A549 (cell line): ENCODE measurements around the gene TTYH3. TPM values are rescaled to one million over a fixed set of nuclear protein-coding genes. Genes with fewer than 3 reads are reported as not detected.

ENCODE experiments used
- ATAC-seq, 2 experiments: fragments of 200-7000 bp in 1 of 2; fragments of >200 bp in 1 of 2; cut with Nextera tagmentation in 1 of 2; cut with Tn5 transposase in 1 of 2; 3 replicates each; pipeline versions ENCODE4 v1.8.0 to v1.9.1; 2018 to 2020; ENCODE audit warnings: mild to moderate bottlenecking in 1 of 2, moderate library complexity in 1 of 2
- CTCF ChIA-PET: fragments of 300-600 bp; sonication (Branson Sonifier 250); formaldehyde crosslinking; extraction: SDS; loops from one replicate; lab custom pipeline; 2021; ENCODE audit warnings: antibody characterized with exemption, inconsistent platforms; lab: Yijun Ruan, JAX
- POLR2A ChIA-PET: fragments of 350-600 bp; formaldehyde crosslinking; extraction: SDS; loops from one replicate; lab custom pipeline; 2021; ENCODE audit warnings: antibody characterized with exemption, inconsistent platforms; lab: Yijun Ruan, JAX
- DNase-seq, 2 experiments: peaks; one replicate each; pipeline versions ENCODE4 v3.0.0 to v3.0.0-alpha.2; 2011 to 2016; ENCODE audit warnings: low read depth in 1 of 2, low spot score in 1 of 2
- FAIRE-seq: peaks from 2 replicates; lab custom pipeline; 2011; peaks lifted over from hg19 to GRCh38; lab: Jason Lieb, UNC
- H3K27ac ChIP-seq, 2 experiments: fragments of >200 bp; sonication (Bioruptor Twin); formaldehyde crosslinking; 3 replicates each; pipeline ENCODE4 v1.5.1; 2016 to 2017
- H3K4me1 ChIP-seq: fragments of >200 bp; sonication (Bioruptor Twin); formaldehyde crosslinking; 3 replicates; pipeline ENCODE4 v1.6.1; 2016
- H3K4me2 ChIP-seq: fragments of >200 bp; sonication (Bioruptor Twin); formaldehyde crosslinking; 3 replicates; pipeline ENCODE4 v1.6.1; 2016
- H3K4me3 ChIP-seq: fragments of >200 bp; sonication (Bioruptor Twin); formaldehyde crosslinking; 3 replicates; pipeline ENCODE4 v1.5.1; 2016
- H3K9me3 ChIP-seq: fragments of >200 bp; sonication (Bioruptor Twin); formaldehyde crosslinking; 3 replicates; pipeline ENCODE4 v1.6.1; 2016
- BHLHE40 ChIP-seq: IDR thresholded peaks from 2 replicates; pipeline ENCODE4 v1.6.1; 2012; ENCODE audit warnings: low read depth, low read length, inconsistent platforms
- CBX2 ChIP-seq: fragments of 200-600 bp; sonication (generic); IDR thresholded peaks from 2 replicates; pipeline ENCODE4 v1.6.1; 2016; ENCODE audit warnings: low read depth, mild to moderate bottlenecking, borderline replicate concordance
- CEBPB ChIP-seq, 2 experiments: fragments of >200 bp in 1 of 2; sonication (Bioruptor Twin) in 1 of 2; formaldehyde crosslinking in 1 of 2; IDR thresholded peaks; 2 replicates each; pipeline ENCODE4 v1.6.1; 2012 to 2016
- ESRRA ChIP-seq: fragments of 150-350 bp; IDR thresholded peaks from 2 replicates; pipeline ENCODE4 v1.6.1; 2014; ENCODE audit warnings: mild to moderate bottlenecking, low read length, borderline replicate concordance
- FOSB ChIP-seq: fragments of 250-450 bp; sonication (Bioruptor Pico); IDR thresholded peaks from 2 replicates; pipeline ENCODE4 v1.5.0; 2020; ENCODE audit warnings: mild to moderate bottlenecking, moderate library complexity
- HOXB5 ChIP-seq: fragments of 250-450 bp; sonication (Bioruptor Pico); IDR thresholded peaks from 2 replicates; pipeline ENCODE4 v1.5.0; 2020; ENCODE audit warnings: mild to moderate bottlenecking, moderate library complexity
- JUN ChIP-seq, 2 experiments: fragments of >200 bp; sonication (Bioruptor Twin); formaldehyde crosslinking; IDR thresholded peaks; 2 replicates in 1 of 2; 3 replicates in 1 of 2; pipeline ENCODE4 v1.6.1; 2016 to 2017
- JUNB ChIP-seq: fragments of >200 bp; sonication (Bioruptor Twin); formaldehyde crosslinking; IDR thresholded peaks from 2 replicates; pipeline ENCODE4 v1.6.1; 2016
- KDM5A ChIP-seq: fragments of 200-600 bp; sonication (generic); IDR thresholded peaks from 2 replicates; pipeline ENCODE4 v1.6.1; 2016; ENCODE audit warnings: antibody characterized with exemption, mild to moderate bottlenecking
- MAFK ChIP-seq: fragments of 450-650 bp; IDR thresholded peaks from 2 replicates; pipeline ENCODE4 v1.6.1; 2014; ENCODE audit not compliant: partially characterized antibody
- MYC ChIP-seq: IDR thresholded peaks from 2 replicates; pipeline ENCODE4 v1.6.1; 2012; ENCODE audit warnings: mild to moderate bottlenecking, inconsistent platforms, low read length, improper control_type of control experiment, borderline replicate concordance
- NFE2L2 ChIP-seq: fragments of 150-350 bp; conservative IDR thresholded peaks from 2 replicates; pipeline ENCODE4 v1.6.1; 2014; ENCODE audit warnings: low read length
- NPAS2 ChIP-seq: fragments of 250-450 bp; sonication (Bioruptor Pico); IDR thresholded peaks from 2 replicates; pipeline ENCODE4 v1.8.0; 2022; ENCODE audit warnings: mild to moderate bottlenecking, moderate library complexity, borderline replicate concordance
- POLR2A ChIP-seq: IDR thresholded peaks from 2 replicates; pipeline ENCODE4 v1.6.1; 2012; ENCODE audit warnings: mild to moderate bottlenecking, low read length
- RAD21 ChIP-seq, 2 experiments: fragments of >200 bp in 1 of 2; sonication (Bioruptor Twin) in 1 of 2; formaldehyde crosslinking in 1 of 2; IDR thresholded peaks in 1 of 2; conservative IDR thresholded peaks in 1 of 2; 2 replicates in 1 of 2; 3 replicates in 1 of 2; pipeline ENCODE4 v1.6.1; 2012 to 2018; ENCODE audit warnings: inconsistent platforms in 1 of 2
- RFX5 ChIP-seq: fragments of 450-650 bp; IDR thresholded peaks from 2 replicates; pipeline ENCODE4 v1.7.1; 2014; ENCODE audit warnings: antibody characterized with exemption, mild to moderate bottlenecking, moderate library complexity
- ZFP36 ChIP-seq: fragments of 450-650 bp; IDR thresholded peaks from 2 replicates; pipeline ENCODE4 v1.6.1; 2014; ENCODE audit warnings: borderline replicate concordance; ENCODE audit not compliant: partially characterized antibody
- ZNF302 ChIP-seq: fragments of 250-450 bp; sonication (Bioruptor Pico); IDR thresholded peaks from 2 replicates; pipeline ENCODE4 v1.9.0; 2021; ENCODE audit warnings: inconsistent platforms, mild to moderate bottlenecking, moderate library complexity
- ZSCAN20 ChIP-seq: fragments of 250-450 bp; sonication (Bioruptor Pico); IDR thresholded peaks from 2 replicates; pipeline ENCODE4 v1.8.0; 2022; ENCODE audit warnings: mild to moderate bottlenecking, moderate library complexity
- WGBS: methylation state at CpG from one replicate; pipeline ENCODE4 v1.1.6; 2017; ENCODE audit errors: missing lambda C conversion rate; 5-methylcytosine and 5-hydroxymethylcytosine counted together
- polyA plus RNA-seq, 4 experiments: library from polyadenylated mRNA; depleted of rRNA in 3 of 4; stranded (reverse); fragments of >200 nt; fragmentation: RNase III in 1 of 4; extraction: RNeasy Plus Mini Kit Qiagen cat#74134 plus additional on column Dnase treatment in 1 of 4; gene quantifications; 2 replicates in 3 of 4; 3 replicates in 1 of 4; pipeline ENCODE4 v1.2.3, GENCODE V29; 2011 to 2017
- TF ChIP-seq, protein P1 (sequence below): fragments of 250-450 bp; sonication (Bioruptor Pico); IDR thresholded peaks from 2 replicates; pipeline ENCODE4 v1.5.0; 2021; ENCODE audit warnings: mild to moderate bottlenecking, moderate library complexity, borderline replicate concordance
- TF ChIP-seq, protein P2 (sequence below): IDR thresholded peaks from 2 replicates; pipeline ENCODE4 v1.6.1; 2012; ENCODE audit warnings: low read depth, borderline replicate concordance
- TF ChIP-seq, protein P3 (sequence below): fragments of >200 bp; sonication (Bioruptor Twin); formaldehyde crosslinking; IDR thresholded peaks from 3 replicates; pipeline ENCODE4 v1.6.1; 2016

TTYH3 gene
- polyA plus RNA-seq, 2 of the 4 experiments (the other 2 are of a cell fraction): 11.3 to 43.6 TPM

DNA sequence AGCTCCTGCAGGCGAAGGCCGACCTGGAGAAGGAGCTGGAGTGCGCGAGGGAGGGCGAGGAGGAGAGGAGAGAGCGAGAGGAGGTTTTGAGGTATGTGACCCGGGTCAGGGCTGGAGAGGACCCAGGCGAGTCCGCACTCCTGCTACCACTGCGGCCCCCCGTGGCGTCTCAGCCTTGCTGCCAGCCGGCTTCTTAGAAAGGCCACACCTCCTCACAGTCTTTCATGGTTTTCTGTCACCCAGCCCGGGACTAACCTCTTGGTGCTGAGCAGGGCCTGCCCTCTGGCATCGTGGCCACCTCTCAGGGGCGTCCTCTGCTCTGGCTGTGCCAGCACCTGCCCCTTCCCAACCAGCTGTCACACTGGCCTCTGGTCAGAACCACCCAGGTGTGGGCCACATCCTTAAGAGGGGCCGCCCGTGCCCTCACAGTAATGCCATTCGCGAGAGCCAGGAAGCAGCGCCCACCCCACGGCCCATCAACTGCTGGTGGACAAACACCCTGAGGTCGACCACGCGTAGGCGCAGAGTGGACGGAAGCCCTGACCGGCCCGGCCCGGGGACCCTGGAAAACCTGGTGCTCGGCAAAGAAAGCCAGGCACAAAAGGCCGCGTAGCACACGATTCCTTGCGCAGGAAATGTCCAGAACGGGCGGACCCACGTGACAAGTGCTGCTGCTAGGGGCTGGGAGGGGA lies 38.6 kb upstream of the TTYH3 start:
- CTCF ChIA-PET: interaction anchor here (0.6 kb wide), 1 partner anchor 116 kb away, joined by 3 read pairs; no protein-coding TSS in a partner anchor
- TF ChIP-seq CEBPB (IDR thresholded peaks at IDR 0.05) (no peak), ZFP36 (no peak), HOXB5 (CRISPR knock-in tag) (no peak), NFE2L2 (no peak), POLR2A (no peak), JUN (IDR thresholded peaks at IDR 0.05) (no peak), CBX2 (no peak), ESRRA (no peak), JUNB (no peak), MAFK (no peak)
- TF ChIP-seq, protein P1, sequence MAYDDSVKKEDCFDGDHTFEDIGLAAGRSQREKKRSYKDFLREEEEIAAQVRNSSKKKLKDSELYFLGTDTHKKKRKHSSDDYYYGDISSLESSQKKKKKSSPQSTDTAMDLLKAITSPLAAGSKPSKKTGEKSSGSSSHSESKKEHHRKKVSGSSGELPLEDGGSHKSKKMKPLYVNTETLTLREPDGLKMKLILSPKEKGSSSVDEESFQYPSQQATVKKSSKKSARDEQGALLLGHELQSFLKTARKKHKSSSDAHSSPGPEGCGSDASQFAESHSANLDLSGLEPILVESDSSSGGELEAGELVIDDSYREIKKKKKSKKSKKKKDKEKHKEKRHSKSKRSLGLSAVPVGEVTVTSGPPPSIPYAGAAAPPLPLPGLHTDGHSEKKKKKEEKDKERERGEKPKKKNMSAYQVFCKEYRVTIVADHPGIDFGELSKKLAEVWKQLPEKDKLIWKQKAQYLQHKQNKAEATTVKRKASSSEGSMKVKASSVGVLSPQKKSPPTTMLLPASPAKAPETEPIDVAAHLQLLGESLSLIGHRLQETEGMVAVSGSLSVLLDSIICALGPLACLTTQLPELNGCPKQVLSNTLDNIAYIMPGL (CRISPR knock-in tag): no peak
- TF ChIP-seq, protein P2, sequence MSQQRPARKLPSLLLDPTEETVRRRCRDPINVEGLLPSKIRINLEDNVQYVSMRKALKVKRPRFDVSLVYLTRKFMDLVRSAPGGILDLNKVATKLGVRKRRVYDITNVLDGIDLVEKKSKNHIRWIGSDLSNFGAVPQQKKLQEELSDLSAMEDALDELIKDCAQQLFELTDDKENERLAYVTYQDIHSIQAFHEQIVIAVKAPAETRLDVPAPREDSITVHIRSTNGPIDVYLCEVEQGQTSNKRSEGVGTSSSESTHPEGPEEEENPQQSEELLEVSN: no peak

DNA sequence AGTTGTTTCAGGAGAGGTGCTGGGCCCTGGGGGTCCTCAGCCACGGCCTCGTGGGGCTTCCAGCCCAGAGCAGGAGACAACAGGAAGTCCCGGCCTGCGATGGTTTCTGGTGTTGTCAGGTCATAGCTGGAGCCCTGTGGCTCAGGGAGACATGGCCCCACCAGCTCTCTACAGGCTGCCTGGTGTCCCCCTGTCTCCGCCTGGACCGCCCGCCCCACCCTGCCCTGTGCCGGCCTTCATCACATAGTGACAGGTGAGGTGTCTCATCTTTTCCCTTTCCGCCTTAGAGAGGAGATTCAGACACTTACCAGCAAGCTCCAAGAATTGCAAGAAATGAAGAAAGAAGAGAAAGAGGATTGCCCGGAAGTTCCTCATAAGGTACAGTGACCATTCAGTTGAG lies 37.2 kb upstream of the TTYH3 start:
- 97% methylated on average over 9 of the region's 10 CpGs for WGBS
- TF ChIP-seq MYC (no peak), CEBPB (IDR thresholded peaks at IDR 0.05) (no peak), FOSB (no peak), ZFP36 (no peak), ZNF302 (CRISPR knock-in tag) (no peak), RAD21 (conservative IDR thresholded peaks at IDR 0.05 in 1 of 2, IDR thresholded peaks at IDR 0.05 in 1 of 2) (no peak), ZSCAN20 (CRISPR knock-in tag) (no peak), NPAS2 (CRISPR knock-in tag) (no peak), KDM5A (no peak), RFX5 (no peak), CBX2 (no peak), BHLHE40 (no peak)
- TF ChIP-seq, protein P3, sequence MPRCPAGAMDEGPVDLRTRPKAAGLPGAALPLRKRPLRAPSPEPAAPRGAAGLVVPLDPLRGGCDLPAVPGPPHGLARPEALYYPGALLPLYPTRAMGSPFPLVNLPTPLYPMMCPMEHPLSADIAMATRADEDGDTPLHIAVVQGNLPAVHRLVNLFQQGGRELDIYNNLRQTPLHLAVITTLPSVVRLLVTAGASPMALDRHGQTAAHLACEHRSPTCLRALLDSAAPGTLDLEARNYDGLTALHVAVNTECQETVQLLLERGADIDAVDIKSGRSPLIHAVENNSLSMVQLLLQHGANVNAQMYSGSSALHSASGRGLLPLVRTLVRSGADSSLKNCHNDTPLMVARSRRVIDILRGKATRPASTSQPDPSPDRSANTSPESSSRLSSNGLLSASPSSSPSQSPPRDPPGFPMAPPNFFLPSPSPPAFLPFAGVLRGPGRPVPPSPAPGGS: no peak
- TF ChIP-seq, all 56 proteins: peak for 0
- CTCF ChIA-PET: interaction anchor here (0.6 to 1.5 kb wide), 3 partner anchors 14 to 125 kb away, joined by 3 read pairs; no protein-coding TSS in a partner anchor
- H3K4me3 ChIP-seq: no peak overlapping the region
- DNase-seq: no peak
- no peak overlapping the region for H3K4me2 ChIP-seq
- no peak overlapping the region for H3K27ac ChIP-seq
- no peak for ATAC-seq
- POLR2A ChIA-PET: no interaction called here
- no peak for FAIRE-seq
- H3K9me3 ChIP-seq: no peaks in the 10 kb centered on the region
- no peaks in the 10 kb centered on the region for H3K4me1 ChIP-seq

More for the DNA sequence above, 38.6 kb upstream of the TTYH3 start:
- no peaks in the 10 kb centered on the region for H3K9me3 ChIP-seq
- FAIRE-seq: no peak
- H3K27ac ChIP-seq: no peak overlapping the region
- H3K4me2 ChIP-seq: no peak overlapping the region
- H3K4me3 ChIP-seq: no peak overlapping the region
- no peaks in the 10 kb centered on the region for H3K4me1 ChIP-seq
- POLR2A ChIA-PET: no interaction called here
- WGBS: 94% methylated on average over 37 of the region's 38 CpGs
- no peak for ATAC-seq
- DNase-seq: no peak
